GM19372 (cell line): ENCODE data around the gene RAX.

Source experiments
- ATAC-seq: cut with Tn5 transposase; IDR thresholded peaks from one replicate; pipeline ENCODE4 v1.9.1; 2021; ENCODE audit warnings: mild to moderate bottlenecking, low read depth, moderate library complexity; ENCODE audit not compliant: unreplicated experiment

The RAX gene

DNA sequence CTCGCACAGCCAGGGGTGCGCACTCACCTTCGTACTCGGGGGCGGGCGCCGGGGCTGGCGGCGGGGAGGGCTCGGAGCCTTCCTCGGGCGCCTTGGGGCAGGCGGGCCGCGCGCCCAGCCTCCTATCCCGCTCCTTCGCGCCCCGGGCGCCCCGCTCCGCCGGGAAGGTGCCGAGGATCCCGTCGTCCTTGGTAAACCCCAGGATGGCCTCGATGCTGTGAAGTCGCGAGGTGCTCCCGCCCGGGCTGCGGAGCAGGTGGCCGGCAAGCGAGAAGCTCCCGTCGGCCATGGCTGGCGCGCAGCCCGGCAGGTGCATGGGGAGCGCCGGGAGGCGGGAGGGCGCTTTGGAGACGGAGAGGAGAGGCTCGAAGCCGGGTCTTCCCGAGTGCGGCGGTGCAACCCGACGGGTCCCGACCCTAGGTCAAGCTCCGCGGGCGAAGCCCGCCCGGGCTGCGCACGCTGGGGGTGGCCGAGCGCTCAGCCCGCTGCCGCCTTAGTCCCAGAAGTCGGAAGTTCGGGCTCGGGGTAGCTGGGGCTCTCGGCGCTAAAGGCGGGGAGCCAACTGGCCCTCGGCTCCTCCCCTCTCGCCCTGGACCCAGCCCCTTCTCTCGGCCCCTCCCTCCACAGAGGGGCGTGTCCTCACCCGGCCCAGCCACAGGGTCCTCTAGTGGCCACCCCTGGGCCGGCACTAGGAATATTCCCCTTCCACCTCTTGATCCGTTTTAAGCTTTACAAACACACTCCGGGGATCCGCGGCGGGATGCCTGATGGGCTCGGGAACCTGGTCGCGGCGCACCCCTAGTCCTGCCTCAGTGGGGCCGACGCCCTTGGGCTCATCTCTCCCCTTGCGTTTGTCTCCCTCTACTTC is at the start of gene RAX:
Gene RAX, minus strand, starts transcription at position 564 of the 868 bp plus-strand sequence. Its CDS starts 248 bp downstream, at position 316.
- no peak for ATAC-seq

DNA sequence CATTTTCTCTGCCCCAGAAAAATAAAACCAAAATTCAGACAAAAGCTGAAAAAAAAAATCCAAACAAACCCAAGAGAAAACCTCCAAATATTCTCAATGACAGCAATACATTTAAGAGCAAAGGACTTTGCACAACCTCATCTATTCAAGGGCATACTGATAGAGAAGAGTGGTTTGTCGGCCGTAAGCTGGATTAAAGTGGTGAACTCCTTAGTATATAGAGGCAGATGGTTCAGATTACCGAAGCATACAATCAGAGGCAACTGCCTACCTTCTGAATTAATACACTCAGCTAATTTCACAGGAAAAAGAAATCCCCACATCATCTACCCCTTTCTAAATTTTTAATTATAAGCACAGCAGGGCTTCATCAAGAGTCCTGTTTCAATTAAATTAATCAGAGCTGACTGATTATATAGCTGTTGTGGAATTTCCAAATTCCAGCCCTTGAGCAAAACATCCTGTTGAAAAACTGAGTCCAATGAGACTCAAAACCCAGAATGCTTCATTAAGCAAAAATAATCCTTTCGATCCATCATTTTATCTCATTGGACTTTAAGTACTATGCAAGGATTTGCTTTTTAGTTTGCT is 45.3 kb upstream of the RAX start, which contains the start of gene CPLX4:
Gene CPLX4, minus strand, starts transcription at position 190 of the 591 bp plus-strand sequence. Its CDS starts 187 bp downstream, at position 3.
- no peak for ATAC-seq

DNA sequence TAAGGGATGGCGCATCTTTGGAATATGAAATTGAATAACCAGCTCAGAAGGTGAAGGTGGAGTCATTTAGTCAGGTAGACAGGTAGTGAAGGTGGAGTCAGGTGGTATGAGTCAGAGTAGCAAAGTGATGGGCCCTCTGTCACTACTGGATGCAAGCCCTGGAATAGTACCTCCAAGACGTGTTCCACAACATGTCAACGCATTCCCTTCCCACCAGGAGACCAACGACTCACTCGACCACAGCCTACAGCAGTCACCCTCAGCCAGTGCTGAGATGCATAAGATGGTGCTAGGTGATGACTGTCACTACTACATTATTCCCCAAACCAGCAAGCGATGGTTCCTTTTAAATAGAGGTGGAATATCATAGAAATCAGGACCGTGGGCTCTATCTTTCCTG is 38.4 kb upstream of the RAX start:
- ATAC-seq = no peak

DNA sequence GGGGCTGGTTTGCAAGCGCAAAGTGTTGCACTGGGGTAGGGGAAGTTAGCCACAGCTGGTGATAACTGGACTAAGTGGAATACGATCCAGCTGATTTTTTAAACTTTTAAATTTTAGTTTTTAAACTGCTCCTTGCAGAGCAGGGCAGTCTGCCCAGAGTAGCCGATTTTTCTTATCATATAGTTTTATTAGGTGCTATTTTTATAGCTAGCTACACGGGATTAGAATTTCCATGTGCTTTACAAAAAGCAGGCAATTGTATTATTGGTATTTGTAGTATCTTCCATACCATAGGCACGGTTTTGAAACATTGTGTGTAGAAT is 35.6 kb upstream of the RAX start:
- ATAC-seq = no peak

DNA sequence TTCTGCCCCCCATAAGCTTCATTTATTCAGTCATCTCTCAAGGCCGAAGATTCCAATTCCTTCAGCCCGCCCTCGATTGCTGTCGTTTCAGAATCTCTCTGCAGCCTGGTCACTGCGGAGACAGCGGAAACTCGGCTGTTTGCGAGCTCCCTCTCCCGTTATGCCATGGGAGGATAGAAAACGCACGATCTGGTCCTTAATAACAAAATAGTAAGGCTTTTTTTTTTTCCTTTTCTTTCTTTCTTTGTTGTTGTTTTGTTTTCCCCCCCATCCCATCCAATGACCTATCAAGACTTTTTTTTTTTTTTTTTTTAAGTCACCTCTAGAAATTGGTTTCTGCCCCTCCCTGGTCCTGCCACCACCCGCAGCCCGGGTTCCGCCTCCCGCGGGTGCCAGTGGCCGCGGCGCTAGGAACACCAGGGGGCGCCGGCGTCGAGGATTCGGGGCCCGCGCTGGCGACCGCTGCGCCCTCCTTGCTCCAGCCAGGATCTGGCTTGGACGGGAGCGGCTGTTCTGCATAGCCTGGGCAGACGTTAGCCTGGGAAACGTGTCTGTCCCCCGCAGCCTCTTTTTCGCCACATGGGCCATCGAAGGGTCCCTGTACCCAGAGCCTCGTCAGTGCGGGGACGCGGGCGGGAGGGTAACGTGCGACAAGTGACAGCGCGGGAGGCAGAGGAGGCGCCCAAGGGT is 35.1 kb upstream of the RAX start:
- peak; percentile 91 for ATAC-seq

DNA sequence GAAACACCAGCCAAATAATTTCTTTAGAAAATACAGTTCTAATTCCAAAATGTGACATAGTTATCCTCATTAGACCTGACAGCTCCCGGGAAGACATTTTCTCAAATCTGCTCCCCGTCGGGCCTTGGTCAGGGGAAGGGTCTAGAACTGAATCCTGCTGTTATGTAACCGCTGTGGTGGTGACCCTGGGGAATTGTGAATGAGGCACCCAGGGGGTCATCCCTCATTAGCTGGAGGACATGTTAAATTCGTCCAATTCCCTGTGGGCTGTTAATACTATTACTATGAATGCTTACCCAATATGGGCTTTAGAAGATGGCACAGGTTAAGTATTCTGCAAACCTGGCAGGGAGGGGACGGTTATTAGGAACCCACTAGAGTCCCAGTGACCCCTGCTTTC is 33.4 kb upstream of the RAX start:
- ATAC-seq = no peak

DNA sequence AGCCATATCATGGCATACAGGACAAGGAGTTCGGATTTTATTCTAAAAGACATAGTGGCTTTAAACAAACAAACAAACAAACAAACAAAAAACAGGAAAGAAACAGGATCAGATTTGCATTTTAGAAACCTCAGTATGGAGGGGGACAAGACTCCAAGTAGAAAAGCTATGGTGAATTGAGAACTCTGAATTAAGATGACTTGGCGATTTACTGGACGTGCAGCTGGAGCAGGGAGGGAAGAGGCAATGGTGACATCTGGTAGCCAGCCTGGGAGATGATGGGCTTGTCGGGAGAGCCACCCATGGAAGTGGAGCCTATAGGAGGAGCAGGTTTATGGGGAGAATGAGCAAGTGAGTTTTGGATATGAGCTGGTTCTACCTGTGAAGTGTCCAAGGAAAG is 32.0 kb upstream of the RAX start:
- no peak for ATAC-seq

DNA sequence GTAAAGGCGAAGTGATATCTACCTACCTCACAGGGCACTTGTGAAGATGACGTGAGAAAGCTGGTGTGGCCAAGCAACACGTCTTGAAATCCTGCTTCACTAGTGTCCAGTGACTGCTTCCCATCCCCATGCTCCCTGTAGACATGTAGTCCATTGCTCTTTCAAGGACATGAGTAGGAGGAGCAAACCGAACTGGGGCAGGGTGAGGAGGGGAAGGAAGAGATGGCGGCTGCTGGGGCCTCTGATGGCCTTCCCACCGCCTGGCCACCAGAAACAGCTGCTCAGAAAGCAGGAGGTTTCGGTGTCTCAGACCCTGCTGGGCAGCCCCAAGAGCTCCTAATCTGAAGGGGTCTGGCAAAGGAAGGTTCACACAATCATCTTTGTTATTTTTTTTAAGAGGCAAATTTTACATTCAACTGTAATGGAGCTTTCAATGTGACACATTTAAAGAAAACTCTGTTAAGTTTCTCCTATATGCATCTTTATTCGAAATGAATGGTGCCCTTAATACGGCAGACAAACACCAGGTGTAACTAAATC is 30.5 kb upstream of the RAX start:
- no peak for ATAC-seq

DNA sequence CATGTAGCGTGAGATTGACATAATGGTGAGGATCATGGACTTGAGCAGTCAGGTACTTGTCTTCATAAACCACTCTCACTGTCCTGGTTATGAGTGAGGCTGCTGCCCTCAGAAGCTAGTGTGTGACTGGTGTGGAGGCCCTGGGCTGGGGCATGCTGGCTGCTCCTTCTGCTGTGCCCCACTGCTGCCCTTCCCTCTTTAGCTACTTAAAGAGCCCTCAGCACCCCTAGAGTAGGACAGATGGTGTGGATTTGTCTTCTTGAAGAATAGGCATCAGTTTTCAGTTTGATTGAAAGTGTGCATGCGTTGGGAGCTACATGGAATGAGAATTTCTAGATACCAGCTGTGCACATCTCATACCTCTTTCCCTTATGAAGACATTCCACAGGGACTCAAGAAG is 29.8 kb upstream of the RAX start:
- no peak for ATAC-seq

DNA sequence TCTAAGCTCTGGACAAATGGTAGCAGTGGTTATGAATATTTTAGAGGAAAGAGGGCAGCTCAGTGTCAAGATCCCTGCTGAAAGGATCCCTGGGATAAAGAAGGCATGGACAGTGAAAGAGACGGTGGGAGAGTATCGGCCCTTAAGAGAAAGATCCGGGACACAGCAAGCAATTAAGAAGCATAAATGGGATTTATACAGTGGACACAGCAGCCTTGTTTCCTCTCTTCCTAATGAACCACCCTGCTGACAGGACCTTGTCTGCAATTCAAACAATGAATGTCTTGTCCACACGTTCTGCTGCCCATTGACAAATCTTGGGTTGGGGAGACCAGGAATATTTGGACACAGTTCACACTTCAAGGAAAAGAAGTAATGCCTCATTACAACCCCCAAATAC is 28.7 kb upstream of the RAX start:
- ATAC-seq = no peak

DNA sequence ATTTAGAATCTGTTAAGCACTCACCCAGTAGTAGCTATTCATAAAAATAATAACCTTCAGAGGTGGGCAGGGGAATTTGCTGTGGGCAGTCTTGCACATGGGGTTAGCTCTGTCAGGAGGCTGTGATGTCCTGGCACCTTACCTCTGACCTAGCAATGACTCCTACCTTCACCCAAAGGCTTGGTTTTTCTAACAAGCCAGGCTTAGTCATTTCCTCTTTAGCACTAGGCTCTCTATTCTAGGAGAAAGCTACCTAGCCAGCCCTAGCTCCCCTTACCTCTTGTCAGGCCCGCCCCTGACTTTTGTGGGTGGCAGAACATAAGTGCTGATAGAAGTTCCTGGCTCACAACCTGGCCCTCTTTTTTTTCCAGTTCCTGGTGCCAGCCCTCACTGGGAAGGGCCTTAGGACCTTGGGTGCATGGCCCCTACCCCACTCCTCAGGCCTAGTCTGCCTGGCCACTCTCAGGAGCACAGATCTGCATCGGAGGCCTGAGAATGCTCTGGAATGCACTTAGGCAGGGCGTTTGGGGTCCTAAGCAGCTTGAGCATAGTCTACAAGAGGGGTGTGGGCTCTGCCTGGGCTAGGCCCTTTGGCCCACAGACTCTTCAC is 27.5 kb upstream of the RAX start:
- ATAC-seq = no peak

DNA sequence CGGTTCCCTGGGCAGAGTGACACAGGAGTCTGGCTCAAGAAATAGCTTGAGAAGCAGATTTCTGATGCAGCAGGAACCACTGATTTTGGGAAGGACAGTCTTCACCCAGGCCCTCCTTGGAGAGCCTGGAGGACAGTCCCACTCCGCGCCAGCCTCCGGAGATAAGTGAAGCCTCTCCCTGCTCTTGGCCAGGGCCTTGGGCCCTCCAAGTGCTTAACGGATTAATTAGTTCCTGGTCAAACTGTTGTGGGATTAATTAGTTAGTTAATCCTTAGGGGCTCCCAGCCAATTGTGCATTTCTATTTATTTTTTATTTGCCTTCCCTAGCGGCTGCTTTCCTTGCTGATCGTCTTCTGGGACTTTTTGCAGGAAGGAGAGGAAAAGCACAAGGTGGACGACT is 25.6 kb upstream of the RAX start:
- no peak for ATAC-seq

DNA sequence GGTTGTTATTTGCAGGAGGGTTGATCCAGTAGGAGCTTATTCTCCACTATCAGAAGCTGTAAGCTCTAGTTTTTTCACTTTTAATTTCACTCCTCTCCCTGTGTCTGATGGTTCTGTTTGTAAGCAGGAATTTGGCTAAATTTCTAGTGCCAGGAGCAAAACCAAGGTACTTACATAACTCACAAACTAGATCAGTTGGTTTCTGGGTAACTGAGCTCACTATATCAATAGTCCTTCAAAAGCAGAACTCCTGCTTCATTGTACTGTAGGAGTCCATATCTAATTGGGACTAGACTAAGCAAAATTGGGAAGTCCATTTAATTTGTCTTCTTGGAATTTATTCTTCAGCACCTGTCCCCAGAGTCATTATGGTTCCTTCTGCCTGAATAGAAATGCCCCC is 20.1 kb upstream of the RAX start:
- no peak for ATAC-seq

DNA sequence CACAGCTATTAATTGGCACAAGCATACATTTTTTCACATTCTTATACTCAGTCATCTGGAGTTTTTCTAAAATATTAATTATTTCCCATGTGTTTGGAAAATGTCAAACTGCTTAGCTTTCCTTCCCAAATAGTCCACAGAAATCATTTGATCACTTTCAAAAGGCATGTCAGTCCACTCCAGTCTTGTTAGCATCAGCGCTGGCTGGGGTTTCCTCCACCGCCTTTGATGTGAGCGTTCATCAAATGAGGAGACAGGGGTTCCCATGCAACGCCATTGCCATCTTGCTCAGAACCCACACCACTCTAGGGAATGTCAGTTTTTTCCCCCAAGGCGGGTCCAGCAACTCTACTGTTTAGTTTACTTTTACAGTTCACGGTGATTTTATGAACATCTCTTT is 13.1 kb upstream of the RAX start:
- no peak for ATAC-seq

DNA sequence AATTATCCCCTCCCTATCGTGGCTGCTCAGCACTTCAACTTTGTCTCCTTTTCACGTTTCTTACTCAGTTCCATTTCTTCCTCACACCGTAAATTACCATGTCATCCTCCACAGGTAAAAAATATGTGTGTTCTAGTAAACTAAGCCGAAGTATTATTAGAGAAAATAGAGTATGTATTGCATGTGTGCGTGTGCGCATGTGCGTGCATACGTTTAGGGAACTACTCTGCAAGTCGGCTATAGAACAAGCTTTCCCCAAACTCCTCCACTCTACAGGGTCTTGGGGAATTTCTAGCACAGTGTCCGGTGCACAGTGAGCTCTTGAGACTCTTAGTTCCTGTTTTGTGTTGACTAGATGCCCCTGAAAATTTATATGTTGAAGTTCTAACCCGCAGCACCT is 9.1 kb upstream of the RAX start:
- ATAC-seq = no peak

DNA sequence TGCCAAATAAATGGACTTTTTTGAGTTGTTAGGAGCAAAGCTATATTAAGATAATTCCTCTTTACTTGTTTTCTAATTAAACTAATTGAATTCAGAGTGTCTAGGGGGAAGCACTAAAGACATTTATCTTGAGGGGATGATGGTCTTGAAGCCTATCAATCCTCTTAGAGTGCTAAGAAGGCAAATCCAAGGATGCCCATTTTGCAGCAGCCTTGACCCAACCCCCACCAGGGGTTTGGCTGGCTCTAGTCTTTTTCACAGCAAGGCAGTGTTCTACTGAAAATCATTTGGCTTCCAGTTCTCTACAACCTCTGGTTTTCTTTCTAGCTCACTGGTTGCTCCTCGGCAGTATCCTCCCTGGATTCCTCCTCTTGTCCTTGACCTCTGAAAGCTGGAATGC is 6.5 kb upstream of the RAX start:
- ATAC-seq = no peak

DNA sequence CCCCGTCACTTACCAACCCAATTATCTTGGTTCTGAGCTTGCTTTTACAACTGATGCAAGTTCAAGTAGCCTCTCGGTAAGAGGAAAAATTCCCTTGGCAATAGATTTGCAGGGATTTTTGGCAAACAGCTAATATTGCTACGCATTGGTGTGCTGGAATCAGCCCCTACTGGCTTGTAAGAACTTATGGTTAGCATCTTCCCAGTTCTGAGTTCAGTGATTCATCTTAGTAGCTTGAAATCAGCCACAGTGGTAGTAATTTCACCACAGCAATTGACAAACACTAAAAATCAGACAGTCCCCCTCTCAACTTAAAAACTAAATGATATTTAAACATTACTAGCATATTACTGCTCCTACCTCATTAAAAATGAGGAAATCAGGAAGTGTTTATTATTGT is 5.9 kb upstream of the RAX start:
- ATAC-seq = no peak

DNA sequence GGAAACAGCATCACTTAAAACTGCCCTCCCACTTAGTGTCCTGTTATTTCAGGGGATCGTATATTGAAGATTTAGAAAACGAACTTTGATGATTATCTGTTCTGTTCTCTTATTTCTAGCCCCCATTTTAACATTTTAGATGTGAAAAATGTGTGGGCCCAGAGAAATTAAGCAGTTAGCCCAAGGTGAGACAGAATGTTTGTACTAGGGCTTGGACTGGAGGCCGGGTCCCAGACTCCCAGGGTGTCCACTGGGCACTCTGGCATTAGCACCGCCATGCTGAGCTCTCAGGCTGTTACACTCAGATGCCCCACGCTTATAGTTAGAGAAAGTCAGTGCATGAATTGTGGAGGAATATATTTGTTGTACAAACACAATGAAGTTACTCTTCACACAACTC is 5.5 kb upstream of the RAX start:
- ATAC-seq = no peak

DNA sequence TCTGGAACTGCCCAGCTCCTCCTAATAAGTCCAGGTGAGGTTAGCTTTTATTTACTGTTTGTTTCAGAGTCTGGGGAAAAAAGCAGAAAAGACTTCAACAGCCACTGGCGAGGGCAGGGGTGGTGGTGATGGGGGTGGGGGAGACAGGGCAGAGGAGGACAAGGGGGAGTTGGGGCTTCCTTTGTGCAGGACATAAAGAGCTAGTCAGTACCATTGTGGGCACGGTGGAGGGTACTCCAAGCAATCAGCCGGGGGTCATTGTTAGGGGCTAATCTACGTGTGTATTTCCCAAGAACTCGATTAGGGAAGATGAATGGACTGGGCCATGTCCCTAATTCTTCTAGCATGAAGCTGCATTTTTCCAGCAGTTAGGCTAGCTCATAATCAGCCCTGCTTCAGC is 2.8 kb upstream of the RAX start:
- no peak for ATAC-seq

DNA sequence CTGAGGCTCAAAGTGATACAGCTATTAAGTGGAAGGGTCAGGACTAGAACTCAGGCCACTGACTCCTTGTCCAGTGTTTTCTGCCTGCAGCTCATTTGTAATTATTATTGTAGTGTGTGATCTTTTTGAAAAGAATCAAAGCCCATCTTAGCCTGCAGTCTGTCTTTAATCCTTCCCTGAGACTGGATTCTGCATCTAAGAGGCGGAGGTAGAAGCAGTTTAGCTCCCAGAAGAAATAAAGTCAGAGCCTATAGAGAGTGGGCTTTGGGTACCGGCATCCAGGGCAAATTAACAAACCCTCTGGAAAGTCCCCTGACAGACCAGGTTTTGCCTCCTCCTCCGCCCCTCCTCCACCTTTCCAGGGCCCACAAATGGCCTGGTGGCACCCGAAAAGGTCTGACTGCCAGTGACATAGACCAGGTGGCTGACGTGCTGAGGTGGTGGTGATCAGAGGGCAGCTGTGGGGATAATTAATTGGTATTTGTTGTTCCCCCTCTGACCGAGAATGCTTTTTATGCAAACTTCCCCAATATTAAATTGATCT is 2.2 kb upstream of the RAX start:
- ATAC-seq = no peak

DNA sequence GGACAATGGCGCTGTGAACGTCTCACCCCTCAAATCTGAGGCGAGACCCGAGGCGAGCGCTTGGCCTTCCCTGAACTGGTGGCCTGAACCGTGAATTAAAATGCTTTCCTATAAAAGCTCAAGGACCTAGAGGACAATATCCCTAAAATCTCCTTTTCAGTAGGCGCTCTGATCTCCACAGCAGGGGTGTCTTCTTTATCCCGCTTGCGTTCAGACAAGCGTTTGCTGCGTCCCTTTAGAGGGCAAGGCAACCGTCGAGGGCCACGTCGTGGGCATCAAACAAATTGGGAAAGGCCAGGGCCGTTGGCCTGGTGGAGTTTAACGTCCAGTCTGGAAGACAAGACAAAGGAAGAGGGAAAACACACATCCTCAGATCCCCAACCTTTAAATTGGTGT is 1.3 kb upstream of the RAX start:
- no peak for ATAC-seq
